HL-60 (cell line): ENCODE data around the gene ATAD3C.

ENCODE experiments used
- DNase-seq, 2 experiments: peaks; one replicate each; pipeline ENCODE4 v3.0.0-alpha.2; 2010 to 2020; ENCODE audit warnings: low read depth in 1 of 2, low spot score in 1 of 2
- H3K27ac ChIP-seq: fragments of 250-450 bp; sonication (Bioruptor Pico); replicated peaks from 2 replicates; pipeline ENCODE4 v1.5.1; 2020; ENCODE audit warnings: mild to moderate bottlenecking, moderate library complexity
- H3K27me3 ChIP-seq: fragments of 250-450 bp; sonication (Bioruptor Pico); 2 replicates; pipeline ENCODE4 v1.5.1; 2021; ENCODE audit warnings: mild to moderate bottlenecking, moderate library complexity; ENCODE audit not compliant: insufficient read depth, poor library complexity, severe bottlenecking
- H3K4me3 ChIP-seq: replicated peaks from 2 replicates; pipeline ENCODE4 v1.5.1; 2011; ENCODE audit warnings: mild to moderate bottlenecking, control low read depth, low read length; ENCODE audit not compliant: insufficient read depth
- GABPA ChIP-seq: IDR thresholded peaks from 2 replicates; pipeline ENCODE4 v1.6.1; 2012; ENCODE audit warnings: low read depth
- POLR2AphosphoS5 ChIP-seq: IDR thresholded peaks from 2 replicates; pipeline ENCODE4 v1.6.1; 2012; ENCODE audit warnings: low read depth
- SPI1 ChIP-seq: IDR thresholded peaks from 2 replicates; pipeline ENCODE4 v1.6.1; 2012; ENCODE audit warnings: low read depth, mild to moderate bottlenecking, borderline replicate concordance
- TF ChIP-seq, protein P1 (sequence below): IDR thresholded peaks from one replicate; pipeline ENCODE4 v1.5.1; 2011; ENCODE audit warnings: low read length, control low read depth, inconsistent platforms; ENCODE audit not compliant: insufficient read depth
- TF ChIP-seq, protein P2 (sequence below): IDR thresholded peaks from 2 replicates; pipeline ENCODE4 v1.6.1; 2012; ENCODE audit warnings: low read depth; ENCODE audit not compliant: insufficient replicate concordance

The ATAD3C gene

DNA sequence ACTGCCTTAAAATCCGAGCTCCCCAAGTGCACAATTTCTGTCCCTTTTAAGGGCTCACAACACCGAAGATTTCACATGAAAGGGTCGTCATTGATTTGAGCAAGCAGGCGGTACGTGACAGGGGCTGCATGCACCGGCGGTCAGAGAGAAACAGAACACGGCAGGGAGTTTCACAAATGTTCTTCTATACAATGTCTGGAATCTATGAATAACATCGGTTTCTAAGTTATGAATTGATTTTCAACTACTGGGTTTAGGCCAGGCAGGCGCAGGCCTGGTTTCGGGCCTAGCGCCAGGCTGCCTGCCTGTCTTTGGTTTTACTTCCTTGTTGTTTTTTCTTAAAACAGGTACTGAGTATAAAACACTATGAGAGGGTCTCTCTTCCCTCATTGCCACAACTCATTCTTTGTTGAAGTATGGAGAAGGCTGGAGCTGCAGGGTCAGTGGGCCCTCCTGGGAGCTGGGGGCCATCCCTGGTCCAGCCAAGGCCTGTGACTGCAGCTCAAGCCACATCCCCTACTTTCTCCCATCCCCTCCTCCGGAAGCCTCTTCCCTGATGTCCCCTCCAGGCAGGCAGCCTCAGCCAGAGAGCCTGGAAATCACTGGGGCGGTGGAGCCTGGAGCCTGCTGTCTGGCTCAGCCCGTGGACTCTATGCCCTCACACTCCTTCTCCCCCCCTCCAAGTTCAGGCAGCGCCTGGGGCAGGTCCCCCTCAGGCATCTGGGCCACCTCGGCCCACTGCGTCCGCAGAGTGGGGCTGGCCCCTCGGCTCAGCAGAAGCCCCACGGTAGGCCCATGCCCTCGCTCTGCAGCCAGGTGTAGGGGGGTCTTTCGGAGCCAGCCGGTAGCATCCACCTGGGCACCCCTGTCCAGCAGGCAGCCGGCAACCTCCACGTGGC, 30.8 kb upstream of the ATAD3C start:
- no peak for DNase-seq
- H3K27me3 ChIP-seq = no peaks in the 10 kb centered on the region
- H3K27ac ChIP-seq = no peak overlapping the region
- TF ChIP-seq, protein P1, sequence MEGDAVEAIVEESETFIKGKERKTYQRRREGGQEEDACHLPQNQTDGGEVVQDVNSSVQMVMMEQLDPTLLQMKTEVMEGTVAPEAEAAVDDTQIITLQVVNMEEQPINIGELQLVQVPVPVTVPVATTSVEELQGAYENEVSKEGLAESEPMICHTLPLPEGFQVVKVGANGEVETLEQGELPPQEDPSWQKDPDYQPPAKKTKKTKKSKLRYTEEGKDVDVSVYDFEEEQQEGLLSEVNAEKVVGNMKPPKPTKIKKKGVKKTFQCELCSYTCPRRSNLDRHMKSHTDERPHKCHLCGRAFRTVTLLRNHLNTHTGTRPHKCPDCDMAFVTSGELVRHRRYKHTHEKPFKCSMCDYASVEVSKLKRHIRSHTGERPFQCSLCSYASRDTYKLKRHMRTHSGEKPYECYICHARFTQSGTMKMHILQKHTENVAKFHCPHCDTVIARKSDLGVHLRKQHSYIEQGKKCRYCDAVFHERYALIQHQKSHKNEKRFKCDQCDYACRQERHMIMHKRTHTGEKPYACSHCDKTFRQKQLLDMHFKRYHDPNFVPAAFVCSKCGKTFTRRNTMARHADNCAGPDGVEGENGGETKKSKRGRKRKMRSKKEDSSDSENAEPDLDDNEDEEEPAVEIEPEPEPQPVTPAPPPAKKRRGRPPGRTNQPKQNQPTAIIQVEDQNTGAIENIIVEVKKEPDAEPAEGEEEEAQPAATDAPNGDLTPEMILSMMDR = no peak
- no peak for TF ChIP-seq SPI1
- TF ChIP-seq, protein P2, sequence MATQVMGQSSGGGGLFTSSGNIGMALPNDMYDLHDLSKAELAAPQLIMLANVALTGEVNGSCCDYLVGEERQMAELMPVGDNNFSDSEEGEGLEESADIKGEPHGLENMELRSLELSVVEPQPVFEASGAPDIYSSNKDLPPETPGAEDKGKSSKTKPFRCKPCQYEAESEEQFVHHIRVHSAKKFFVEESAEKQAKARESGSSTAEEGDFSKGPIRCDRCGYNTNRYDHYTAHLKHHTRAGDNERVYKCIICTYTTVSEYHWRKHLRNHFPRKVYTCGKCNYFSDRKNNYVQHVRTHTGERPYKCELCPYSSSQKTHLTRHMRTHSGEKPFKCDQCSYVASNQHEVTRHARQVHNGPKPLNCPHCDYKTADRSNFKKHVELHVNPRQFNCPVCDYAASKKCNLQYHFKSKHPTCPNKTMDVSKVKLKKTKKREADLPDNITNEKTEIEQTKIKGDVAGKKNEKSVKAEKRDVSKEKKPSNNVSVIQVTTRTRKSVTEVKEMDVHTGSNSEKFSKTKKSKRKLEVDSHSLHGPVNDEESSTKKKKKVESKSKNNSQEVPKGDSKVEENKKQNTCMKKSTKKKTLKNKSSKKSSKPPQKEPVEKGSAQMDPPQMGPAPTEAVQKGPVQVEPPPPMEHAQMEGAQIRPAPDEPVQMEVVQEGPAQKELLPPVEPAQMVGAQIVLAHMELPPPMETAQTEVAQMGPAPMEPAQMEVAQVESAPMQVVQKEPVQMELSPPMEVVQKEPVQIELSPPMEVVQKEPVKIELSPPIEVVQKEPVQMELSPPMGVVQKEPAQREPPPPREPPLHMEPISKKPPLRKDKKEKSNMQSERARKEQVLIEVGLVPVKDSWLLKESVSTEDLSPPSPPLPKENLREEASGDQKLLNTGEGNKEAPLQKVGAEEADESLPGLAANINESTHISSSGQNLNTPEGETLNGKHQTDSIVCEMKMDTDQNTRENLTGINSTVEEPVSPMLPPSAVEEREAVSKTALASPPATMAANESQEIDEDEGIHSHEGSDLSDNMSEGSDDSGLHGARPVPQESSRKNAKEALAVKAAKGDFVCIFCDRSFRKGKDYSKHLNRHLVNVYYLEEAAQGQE = no peak
- TF ChIP-seq GABPA = no peak
- TF ChIP-seq POLR2AphosphoS5 = no peak
- H3K4me3 ChIP-seq = no peak overlapping the region

DNA sequence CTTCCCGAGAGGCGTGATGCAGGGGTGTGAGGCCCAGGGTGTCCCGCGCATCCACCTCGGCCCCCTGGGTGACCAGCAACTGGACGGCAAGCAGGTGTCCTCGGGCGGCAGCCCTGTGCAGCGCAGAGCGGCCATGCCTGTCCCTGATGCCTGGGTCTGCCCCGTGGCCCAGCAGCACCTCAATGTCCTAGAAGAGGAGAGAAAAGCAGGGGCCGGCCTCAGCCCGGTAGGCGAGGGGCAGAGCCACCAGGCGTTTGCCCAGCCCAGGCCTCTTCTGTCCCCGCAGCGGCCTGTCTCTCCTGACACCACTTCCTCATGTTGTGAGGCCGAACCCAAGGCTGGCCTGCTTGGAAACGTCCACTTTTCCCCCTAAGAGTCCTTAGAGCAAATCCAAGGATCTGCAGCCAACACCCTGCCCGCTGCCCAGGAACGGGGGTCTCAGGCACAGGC, 30.1 kb upstream of the ATAD3C start:
- DNase-seq = no peak
- TF ChIP-seq, protein P1 = no peak
- TF ChIP-seq, protein P2 = no peak
- TF ChIP-seq GABPA = no peak
- TF ChIP-seq POLR2AphosphoS5 = no peak
- no peak for TF ChIP-seq SPI1
- Histone ChIP-seq H3K27ac (no peak overlapping the region), H3K27me3 (no peaks in the 10 kb centered on the region), H3K4me3 (no peak overlapping the region)

DNA sequence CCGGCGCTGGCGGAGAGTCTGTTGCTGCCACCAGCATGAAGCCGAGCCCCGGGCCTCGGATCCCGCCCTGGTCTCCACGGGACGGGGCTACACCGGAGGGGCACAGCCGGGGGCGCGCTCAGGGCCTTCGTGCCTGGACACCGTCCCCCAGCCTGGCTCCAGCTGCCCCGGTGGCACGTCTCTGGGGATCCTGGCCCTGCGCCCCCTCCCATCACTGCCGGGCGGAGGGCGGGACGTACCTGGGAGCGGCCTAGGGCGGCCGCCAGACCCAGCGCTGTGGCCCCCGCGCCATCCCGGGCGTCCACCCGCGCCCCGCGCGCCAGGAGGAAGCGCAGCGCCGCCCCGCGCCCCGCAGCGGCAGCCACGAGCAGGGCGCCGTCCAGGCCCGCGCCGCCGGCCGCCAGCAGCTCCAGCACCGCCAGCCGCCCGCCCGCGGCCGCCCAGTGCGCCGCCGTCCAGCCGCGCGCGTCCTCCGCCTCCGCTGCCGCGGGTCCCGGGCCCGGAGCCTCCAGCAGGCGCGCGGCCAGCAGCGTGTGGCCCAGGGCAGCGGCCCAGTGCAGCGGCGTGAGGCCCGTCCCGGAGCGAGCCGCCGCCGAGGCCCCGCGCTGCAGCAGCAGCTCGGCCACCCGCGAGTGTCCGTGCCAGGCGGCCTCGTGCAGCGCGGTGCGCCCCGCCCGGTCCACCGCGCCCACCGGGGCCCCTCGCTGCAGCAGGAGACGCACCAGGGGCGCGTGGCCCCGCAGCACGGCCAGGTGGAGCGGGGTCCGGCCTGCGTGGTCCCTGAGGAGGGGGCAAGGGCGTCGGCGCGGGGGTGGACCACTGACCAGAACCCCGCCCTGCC, 29.5 kb upstream of the ATAD3C start:
- no peaks in the 10 kb centered on the region for H3K27me3 ChIP-seq
- no peak for DNase-seq
- H3K4me3 ChIP-seq = no peak overlapping the region
- H3K27ac ChIP-seq = no peak overlapping the region
- TF ChIP-seq, protein P1 = no peak
- TF ChIP-seq GABPA = no peak
- TF ChIP-seq POLR2AphosphoS5 = no peak
- TF ChIP-seq, protein P2 = no peak
- TF ChIP-seq SPI1 = no peak
